Activated T-cell treated with anti-CD3 and anti-CD28 coated beads, Interleukin-2, amount 50 U/mL, for 1 hour (primary cell): ENCODE data around the gene CCSAP.
A peak's percentile ranks its signal among the peaks of the same experiment; 100 is the strongest.

ENCODE experiments used
- DNase-seq: peaks from one replicate; pipeline ENCODE4 v3.0.0-alpha.2; 2020

CCSAP gene

GRCh38 chr1:229285440-229285839 lies 57.4 kb downstream of the CCSAP start:
- no peak for DNase-seq

- DNase-seq: no peak
These were observed 58.0 kb downstream of the CCSAP start for GRCh38 chr1:229284887-229285286.

- no peak for DNase-seq
These were observed 59.6 kb downstream of the CCSAP start for GRCh38 chr1:229283183-229283611.

GRCh38 chr1:229282295-229282823 lies 60.5 kb downstream of the CCSAP start:
- no peak for DNase-seq

- no peak for DNase-seq
These were observed 61.4 kb downstream of the CCSAP start for GRCh38 chr1:229281339-229281926.

- DNase-seq: no peak
These were observed 61.9 kb downstream of the CCSAP start for GRCh38 chr1:229280921-229281320.

GRCh38 chr1:229280037-229280828 lies 62.6 kb downstream of the CCSAP start:
- DNase-seq: no peak

- no peak for DNase-seq
These were observed 63.6 kb downstream of the CCSAP start for GRCh38 chr1:229279242-229279641.

- DNase-seq: no peak
These were observed 64.6 kb downstream of the CCSAP start for GRCh38 chr1:229278120-229278741.

GRCh38 chr1:229275005-229275404 lies 67.8 kb downstream of the CCSAP start:
- DNase-seq: no peak

- no peak for DNase-seq
These were observed 69.2 kb downstream of the CCSAP start for GRCh38 chr1:229273507-229274232.

GRCh38 chr1:229272164-229273158 lies 70.4 kb downstream of the CCSAP start:
- no peak for DNase-seq

GRCh38 chr1:229271448-229272159 lies 71.2 kb downstream of the CCSAP start:
- DNase-seq: peak; percentile 56
